GM10248 (cell line): ENCODE results near the gene UNC5B.

ENCODE experiments used
- CTCF ChIA-PET: fragments of 300-600 bp; sonication (Branson Sonifier 250); formaldehyde crosslinking; extraction: SDS; loops from one replicate; lab custom pipeline; 2021; ENCODE audit warnings: antibody characterized with exemption; lab: Yijun Ruan, JAX
- POLR2A ChIA-PET: fragments of 350-650 bp; sonication (Branson Sonifier 250); formaldehyde crosslinking; extraction: SDS; loops from one replicate; lab custom pipeline; 2020; ENCODE audit warnings: antibody characterized with exemption; lab: Yijun Ruan, JAX
- DNase-seq: peaks from one replicate; pipeline ENCODE4 v3.0.0; 2012; ENCODE audit errors: extremely low spot score
- TF ChIP-seq, protein P1 (sequence below): IDR thresholded peaks from 2 replicates; pipeline ENCODE4 v1.5.1; 2012; ENCODE audit warnings: mild to moderate bottlenecking, low read depth; ENCODE audit errors: extremely low read depth, missing control alignments, control extremely low read depth

UNC5B gene

DNA sequence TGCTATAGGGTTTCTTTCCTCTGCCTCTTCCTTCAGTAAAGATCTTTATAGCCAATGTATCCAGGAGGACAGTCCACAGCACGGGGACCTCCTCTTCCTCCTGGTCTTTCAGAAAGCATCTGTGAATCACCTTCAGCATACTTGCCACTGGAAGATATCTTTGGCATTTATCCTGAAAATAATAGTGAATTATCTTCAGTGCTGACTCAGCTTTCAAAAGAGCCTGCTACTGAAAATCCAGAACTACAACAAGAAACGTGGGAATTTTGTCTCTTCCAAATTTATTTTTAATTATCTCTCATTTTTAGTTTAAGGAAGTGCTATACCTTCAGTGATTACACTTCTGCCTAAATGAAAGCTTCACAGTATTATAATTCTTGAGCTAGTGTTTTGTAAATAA lies 7.6 kb upstream of the UNC5B start:
- no peak for DNase-seq
- TF ChIP-seq, protein P1, sequence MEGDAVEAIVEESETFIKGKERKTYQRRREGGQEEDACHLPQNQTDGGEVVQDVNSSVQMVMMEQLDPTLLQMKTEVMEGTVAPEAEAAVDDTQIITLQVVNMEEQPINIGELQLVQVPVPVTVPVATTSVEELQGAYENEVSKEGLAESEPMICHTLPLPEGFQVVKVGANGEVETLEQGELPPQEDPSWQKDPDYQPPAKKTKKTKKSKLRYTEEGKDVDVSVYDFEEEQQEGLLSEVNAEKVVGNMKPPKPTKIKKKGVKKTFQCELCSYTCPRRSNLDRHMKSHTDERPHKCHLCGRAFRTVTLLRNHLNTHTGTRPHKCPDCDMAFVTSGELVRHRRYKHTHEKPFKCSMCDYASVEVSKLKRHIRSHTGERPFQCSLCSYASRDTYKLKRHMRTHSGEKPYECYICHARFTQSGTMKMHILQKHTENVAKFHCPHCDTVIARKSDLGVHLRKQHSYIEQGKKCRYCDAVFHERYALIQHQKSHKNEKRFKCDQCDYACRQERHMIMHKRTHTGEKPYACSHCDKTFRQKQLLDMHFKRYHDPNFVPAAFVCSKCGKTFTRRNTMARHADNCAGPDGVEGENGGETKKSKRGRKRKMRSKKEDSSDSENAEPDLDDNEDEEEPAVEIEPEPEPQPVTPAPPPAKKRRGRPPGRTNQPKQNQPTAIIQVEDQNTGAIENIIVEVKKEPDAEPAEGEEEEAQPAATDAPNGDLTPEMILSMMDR, result no peak
- CTCF ChIA-PET, result interaction anchor here (2.9 kb wide), 1 partner anchor 280 kb away, joined by 32 read pairs; no protein-coding TSS in a partner anchor
- POLR2A ChIA-PET, result no interaction called here

DNA sequence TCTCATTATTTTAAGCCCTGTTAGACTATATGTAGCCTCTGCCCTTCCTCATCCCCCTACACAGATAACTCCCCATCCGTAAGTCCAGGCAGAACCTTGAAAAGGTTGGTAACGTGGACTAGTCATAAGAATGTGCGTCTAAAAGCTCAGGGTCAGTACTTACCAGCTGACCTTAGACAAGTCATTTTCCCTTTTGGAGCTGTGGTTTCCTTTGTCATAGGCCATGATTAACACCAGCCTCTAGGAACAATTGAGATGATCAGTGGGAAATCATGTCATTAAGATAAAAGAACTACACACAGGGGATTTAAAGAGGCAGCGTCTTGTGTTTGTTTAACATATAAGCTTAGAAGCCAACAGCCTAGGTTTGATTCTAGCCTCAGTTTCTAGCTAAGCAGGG lies 6.9 kb upstream of the UNC5B start:
- POLR2A ChIA-PET, result no interaction called here
- no peak for DNase-seq
- CTCF ChIA-PET, result interaction anchor here (1.6 to 2.9 kb wide), 4 partner anchors 10 to 281 kb away, joined by 4 to 32 read pairs (median 8); no protein-coding TSS in a partner anchor
- TF ChIP-seq, protein P1, result no peak

DNA sequence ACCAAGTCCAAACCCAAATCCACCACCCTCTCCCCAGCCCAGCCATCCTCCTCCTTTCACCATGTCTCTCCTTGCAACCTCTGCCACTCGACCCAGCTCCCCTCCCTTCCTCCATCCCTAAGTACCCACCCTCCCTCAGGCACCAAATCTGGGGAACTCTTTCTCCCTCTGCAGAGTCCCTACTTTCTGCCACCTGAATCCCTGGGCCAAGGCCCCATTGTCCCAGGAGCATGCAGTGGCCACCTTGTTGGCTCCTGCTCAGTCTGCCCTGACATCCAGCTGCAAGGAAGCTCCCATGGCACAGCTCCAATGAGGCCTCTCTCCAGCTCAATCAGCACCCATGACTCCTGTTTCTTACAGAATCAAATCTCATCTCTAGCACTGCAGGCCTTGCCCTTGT lies 5.5 kb upstream of the UNC5B start:
- CTCF ChIA-PET, result interaction anchor here (1.6 to 2.9 kb wide), 4 partner anchors 9 to 282 kb away, joined by 4 to 32 read pairs (median 8); no protein-coding TSS in a partner anchor
- no peak for DNase-seq
- TF ChIP-seq, protein P1, result no peak
- POLR2A ChIA-PET, result no interaction called here

DNA sequence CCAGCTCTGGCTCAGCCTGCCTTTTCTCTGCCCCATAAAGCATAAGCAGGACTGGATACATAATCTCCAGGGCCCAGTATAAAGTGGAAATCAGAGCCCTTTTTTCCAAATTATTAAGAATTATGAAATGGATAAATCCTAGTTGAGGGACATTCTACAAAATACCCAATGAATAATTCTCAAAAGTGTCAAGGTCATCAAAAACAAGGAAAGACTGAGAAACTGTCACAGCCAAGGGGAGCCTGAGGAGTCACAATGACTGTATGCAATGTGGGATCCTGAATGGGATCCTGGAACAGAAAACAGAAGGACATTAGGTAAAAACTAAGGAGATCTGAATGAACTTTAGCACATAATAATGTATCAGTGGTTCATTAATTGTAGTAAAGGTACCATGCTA lies 4.8 kb upstream of the UNC5B start:
- CTCF ChIA-PET, result interaction anchor here (2.1 to 2.9 kb wide), 2 partner anchors 8 to 283 kb away, joined by 10 to 32 read pairs; no protein-coding TSS in a partner anchor

DNA sequence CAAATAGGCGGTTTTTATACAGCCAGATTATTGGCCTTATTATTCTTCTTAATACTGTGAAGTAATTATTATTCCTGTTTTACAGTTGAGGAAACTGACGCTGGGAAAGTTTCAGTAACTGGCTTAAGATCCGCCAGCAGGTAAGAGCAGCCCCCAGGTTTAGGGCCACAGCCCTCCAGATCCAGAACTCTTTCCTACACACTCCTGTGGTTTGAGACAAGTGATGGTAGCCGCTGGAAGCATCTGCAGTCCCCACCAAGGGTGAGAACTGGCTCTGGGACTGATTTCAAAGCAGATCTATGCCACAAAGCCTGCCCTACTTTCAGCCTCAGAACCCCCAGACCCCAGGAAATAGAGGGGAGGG lies 3.0 kb upstream of the UNC5B start:
- POLR2A ChIA-PET, result no interaction called here

More for the DNA sequence above, 4.8 kb upstream of the UNC5B start:
- POLR2A ChIA-PET, result no interaction called here
- TF ChIP-seq, protein P1, result no peak
- DNase-seq, result no peak

DNA sequence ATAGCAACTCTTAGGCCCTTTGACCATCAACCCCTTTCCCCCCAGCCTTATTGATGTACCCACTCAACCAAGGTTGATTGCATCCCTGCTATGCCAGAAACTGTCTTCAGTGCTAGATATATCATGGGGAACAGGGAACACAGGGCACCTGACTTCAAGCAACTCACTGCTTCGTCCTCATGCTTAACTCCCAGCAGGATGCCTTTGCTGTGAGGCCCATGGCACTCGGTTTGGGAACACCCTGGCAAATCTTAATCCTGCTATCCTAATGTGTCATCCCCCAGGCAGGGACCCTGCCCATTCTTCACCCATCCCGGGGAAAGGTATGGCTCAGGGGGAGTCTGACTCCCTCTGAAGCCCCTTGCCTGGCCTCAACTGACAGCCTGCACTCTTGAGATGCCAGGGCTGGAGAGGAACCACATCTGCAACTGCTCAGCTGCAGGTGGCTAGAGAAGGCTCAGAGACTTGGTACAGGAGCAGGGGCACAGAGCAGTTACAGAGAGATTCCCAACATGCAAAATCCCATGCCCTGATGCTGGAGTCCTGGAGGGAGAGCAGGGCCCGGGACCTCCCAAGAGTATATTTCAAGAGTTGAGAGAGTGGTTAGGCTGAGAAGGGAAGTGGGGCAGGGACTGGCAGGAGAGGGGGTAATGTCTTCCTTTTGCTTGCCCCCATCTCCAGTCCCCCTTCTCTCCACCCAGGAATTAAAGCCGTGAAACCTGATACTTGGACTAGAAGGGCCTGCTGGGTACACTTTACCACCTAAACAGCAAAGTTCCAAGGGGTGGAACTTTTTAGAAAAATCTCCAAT lies 2.4 kb upstream of the UNC5B start:
- CTCF ChIA-PET, result interaction anchor here (1.3 to 1.5 kb wide), 4 partner anchors 8 to 287 kb away, joined by 3 to 17 read pairs (median 6); no protein-coding TSS in a partner anchor
- POLR2A ChIA-PET, result no interaction called here
- TF ChIP-seq, protein P1, result no peak
- DNase-seq, result no peak

More for the DNA sequence above, 3.0 kb upstream of the UNC5B start:
- CTCF ChIA-PET, result interaction anchor here (1.0 to 1.5 kb wide), 7 partner anchors 8 to 356 kb away, joined by 3 to 17 read pairs (median 4); no protein-coding TSS in a partner anchor
- TF ChIP-seq, protein P1, result no peak
- no peak for DNase-seq
